Astrocyte of the cerebellum (primary cell): ENCODE results near the gene LDLR.

ENCODE experiments used
- DNase-seq: peaks from one replicate; pipeline ENCODE4 v3.0.0-alpha.2; 2011; ENCODE audit warnings: low read depth
- H3K4me3 ChIP-seq: 2 replicates; pipeline ENCODE4 v1.5.1; 2011; ENCODE audit warnings: mild to moderate bottlenecking, low read depth, low read length, moderate library complexity
- CTCF ChIP-seq: IDR thresholded peaks from 2 replicates; pipeline ENCODE4 v1.5.1; 2012; ENCODE audit warnings: low read length, low read depth, moderate library complexity, mild to moderate bottlenecking; ENCODE audit errors: missing control alignments
- in situ Hi-C: cut with HindIII; loops from 2 replicates; pipeline ENCODE4 v1.10.0; 2017; ENCODE audit warnings: low sequenced_read_pairs

Gene LDLR

GRCh38 chr19:11125994-11126685 is 36.9 kb downstream of the LDLR start:
- in situ Hi-C loops, result no loop called here
- DNase-seq, result peak; percentile 49
- no peak overlapping the region for H3K4me3 ChIP-seq
- peak; percentile 83 for TF ChIP-seq CTCF

- no peak for DNase-seq
- in situ Hi-C loops, result no loop called here
- TF ChIP-seq CTCF, result no peak
- H3K4me3 ChIP-seq, result no peak overlapping the region
These were observed 38.6 kb downstream of the LDLR start for GRCh38 chr19:11127905-11128304.

- TF ChIP-seq CTCF, result peak; percentile 95
- in situ Hi-C loops, result no loop called here
- no peak overlapping the region for H3K4me3 ChIP-seq
- peak; percentile 29 for DNase-seq
These were observed 41.7 kb downstream of the LDLR start for GRCh38 chr19:11130824-11131455.

GRCh38 chr19:11131471-11131870 is 42.2 kb downstream of the LDLR start:
- no peak for DNase-seq

GRCh38 chr19:11136400-11137101 is 47.3 kb downstream of the LDLR start:
- in situ Hi-C loops, result no loop called here
- H3K4me3 ChIP-seq, result no peak overlapping the region
- DNase-seq, result no peak
- no peak for TF ChIP-seq CTCF

More at GRCh38 chr19:11131471-11131870, 42.2 kb downstream of the LDLR start:
- no peak overlapping the region for H3K4me3 ChIP-seq
- in situ Hi-C loops, result no loop called here
- no peak for TF ChIP-seq CTCF

GRCh38 chr19:11137542-11138384 is 48.5 kb downstream of the LDLR start:
- H3K4me3 ChIP-seq, result no peak overlapping the region
- in situ Hi-C loops, result no loop called here

More at GRCh38 chr19:11137542-11138384, 48.5 kb downstream of the LDLR start:
- peak; percentile 77 for TF ChIP-seq CTCF
- DNase-seq, result peak; percentile 73
